Measurements from ENCODE around the gene RMDN2. TPM values are rescaled to one million over a fixed set of nuclear protein-coding genes. Genes with fewer than 3 reads are reported as not detected.
A peak's percentile ranks its signal among the peaks of the same experiment; 100 is the strongest.

Gene RMDN2
- total and polyA plus RNA-seq, 10 donors: 10.8 to 57.1 (median 29.6) TPM

DNA sequence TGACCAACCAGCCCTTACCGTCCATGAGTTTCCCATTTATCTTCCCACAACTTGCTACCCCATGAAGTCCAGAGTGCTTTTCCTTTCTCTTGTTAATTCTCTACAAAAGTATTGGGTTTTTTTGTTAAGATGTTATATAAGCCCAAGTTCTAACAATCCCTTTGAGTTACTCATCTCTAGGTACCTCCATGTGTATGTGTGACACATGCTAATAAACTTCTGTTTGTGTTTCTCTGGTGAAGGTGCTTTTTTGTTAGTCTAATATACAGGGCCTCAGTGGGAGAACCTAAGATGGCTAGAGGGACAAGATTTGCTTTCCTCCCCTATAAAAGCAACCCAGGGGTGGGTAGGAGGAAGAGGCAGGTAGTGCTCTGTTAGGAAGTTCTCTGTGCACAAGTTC lies 31.8 kb upstream of the RMDN2 start:
- H3K27me3 ChIP-seq (replicated peaks in 1 of 7): no peaks in the 10 kb centered on the region
- H3K36me3 ChIP-seq: no peaks in the 10 kb centered on the region
- TF ChIP-seq POLR2A (IDR thresholded peaks at IDR 0.05) (no peak), POLR2AphosphoS5 (IDR thresholded peaks at IDR 0.05) (no peak)
- TF ChIP-seq, protein P1, sequence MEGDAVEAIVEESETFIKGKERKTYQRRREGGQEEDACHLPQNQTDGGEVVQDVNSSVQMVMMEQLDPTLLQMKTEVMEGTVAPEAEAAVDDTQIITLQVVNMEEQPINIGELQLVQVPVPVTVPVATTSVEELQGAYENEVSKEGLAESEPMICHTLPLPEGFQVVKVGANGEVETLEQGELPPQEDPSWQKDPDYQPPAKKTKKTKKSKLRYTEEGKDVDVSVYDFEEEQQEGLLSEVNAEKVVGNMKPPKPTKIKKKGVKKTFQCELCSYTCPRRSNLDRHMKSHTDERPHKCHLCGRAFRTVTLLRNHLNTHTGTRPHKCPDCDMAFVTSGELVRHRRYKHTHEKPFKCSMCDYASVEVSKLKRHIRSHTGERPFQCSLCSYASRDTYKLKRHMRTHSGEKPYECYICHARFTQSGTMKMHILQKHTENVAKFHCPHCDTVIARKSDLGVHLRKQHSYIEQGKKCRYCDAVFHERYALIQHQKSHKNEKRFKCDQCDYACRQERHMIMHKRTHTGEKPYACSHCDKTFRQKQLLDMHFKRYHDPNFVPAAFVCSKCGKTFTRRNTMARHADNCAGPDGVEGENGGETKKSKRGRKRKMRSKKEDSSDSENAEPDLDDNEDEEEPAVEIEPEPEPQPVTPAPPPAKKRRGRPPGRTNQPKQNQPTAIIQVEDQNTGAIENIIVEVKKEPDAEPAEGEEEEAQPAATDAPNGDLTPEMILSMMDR (IDR thresholded peaks at IDR 0.05 in 8 of 11, conservative IDR thresholded peaks at IDR 0.05 in 3 of 11): no peak
- H3K4me3 ChIP-seq: no peak overlapping the region
- 76 to 94% (median 86%) methylated on average over 1 of the region's 1 CpG for WGBS, 5 donors
- no peaks in the 10 kb centered on the region for H3K9me3 ChIP-seq
- no peak for DNase-seq
- H3K27ac ChIP-seq: peak overlapping the region in 3 of 8 donors; percentile 48 to 63 (median 54)
- H3K4me1 ChIP-seq: peaks cover 15 to 55% (median 38%) of the 10 kb centered on the region in 6 donors
- intact Hi-C loops (cut with DNase I; ENCODE audit: low total_unique reads): loop anchor here (10.0 kb wide), 1 partner anchor 221 kb away; no protein-coding TSS in a partner anchor

DNA sequence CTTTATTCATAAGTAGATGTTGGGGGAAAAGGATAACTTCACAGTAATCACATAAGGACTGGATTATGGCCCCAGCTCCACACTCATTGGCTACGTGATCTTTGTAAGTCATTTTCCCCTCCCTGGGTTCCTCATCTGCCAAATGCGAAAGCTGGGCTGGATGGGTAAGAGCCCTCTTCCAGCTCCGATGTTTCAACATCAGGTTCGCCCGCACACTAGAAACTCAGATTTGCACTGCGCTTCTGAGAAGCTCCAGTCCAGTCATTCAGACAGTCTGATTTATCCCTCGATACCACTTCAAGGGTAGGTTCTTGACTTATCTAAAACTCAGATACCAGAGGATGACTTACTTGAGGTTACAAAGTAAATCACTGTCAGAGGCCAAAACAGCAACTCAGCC lies 31.0 kb upstream of the RMDN2 start:
- H3K27me3 ChIP-seq (replicated peaks in 1 of 7): no peaks in the 10 kb centered on the region
- TF ChIP-seq, protein P1 (IDR thresholded peaks at IDR 0.05 in 8 of 11, conservative IDR thresholded peaks at IDR 0.05 in 3 of 11): no peak
- TF ChIP-seq POLR2A (IDR thresholded peaks at IDR 0.05) (no peak), POLR2AphosphoS5 (IDR thresholded peaks at IDR 0.05) (no peak)
- H3K36me3 ChIP-seq: no peaks in the 10 kb centered on the region
- 91 to 95% (median 93%) methylated on average over 7 of the region's 7 CpGs for WGBS, 5 donors
- H3K4me1 ChIP-seq: peaks cover 15 to 55% (median 38%) of the 10 kb centered on the region in 6 donors
- no peak overlapping the region for H3K27ac ChIP-seq
- no peak for DNase-seq
- no peak overlapping the region for H3K4me3 ChIP-seq
- no peaks in the 10 kb centered on the region for H3K9me3 ChIP-seq
- intact Hi-C loops (cut with DNase I; ENCODE audit: low total_unique reads): loop anchor here (10.0 kb wide), 1 partner anchor 221 kb away; no protein-coding TSS in a partner anchor

- Histone ChIP-seq H3K4me3 (no peak overlapping the region), H3K27me3 (replicated peaks in 1 of 7) (no peaks in the 10 kb centered on the region), H3K4me1 (peaks cover 15 to 55% (median 38%) of the 10 kb centered on the region in 6 donors), H3K9me3 (no peaks in the 10 kb centered on the region), H3K27ac (no peak overlapping the region), H3K36me3 (no peaks in the 10 kb centered on the region)
- intact Hi-C loops (cut with DNase I; ENCODE audit: low total_unique reads): loop anchor here (10.0 kb wide), 1 partner anchor 220 kb away; no protein-coding TSS in a partner anchor
- 64 to 84% (median 75%) methylated on average over 4 of the region's 4 CpGs for WGBS, 5 donors
- no peak for DNase-seq
- TF ChIP-seq POLR2A (IDR thresholded peaks at IDR 0.05): no peak
- no peak for TF ChIP-seq POLR2AphosphoS5 (IDR thresholded peaks at IDR 0.05)
- TF ChIP-seq, protein P1 (IDR thresholded peaks at IDR 0.05 in 8 of 11, conservative IDR thresholded peaks at IDR 0.05 in 3 of 11): no peak
These were observed 30.5 kb upstream of the RMDN2 start for GRCh38 chr2:37894601-37895000.

GRCh38 chr2:37895140-37895539 lies 29.9 kb upstream of the RMDN2 start:
- 50 to 67% (median 59%) methylated on average over 3 of the region's 3 CpGs for WGBS, 5 donors
- no peak for DNase-seq
- Histone ChIP-seq H3K4me3 (no peak overlapping the region), H3K27me3 (replicated peaks in 1 of 7) (no peaks in the 10 kb centered on the region), H3K36me3 (no peaks in the 10 kb centered on the region), H3K27ac (peak overlapping the region in 3 of 8 donors; percentile 16 to 38 (median 23)), H3K4me1 (peaks cover 15 to 55% (median 38%) of the 10 kb centered on the region in 6 donors), H3K9me3 (no peaks in the 10 kb centered on the region)
- TF ChIP-seq POLR2AphosphoS5 (IDR thresholded peaks at IDR 0.05) (no peak), POLR2A (IDR thresholded peaks at IDR 0.05) (no peak)
- TF ChIP-seq, protein P1 (IDR thresholded peaks at IDR 0.05 in 8 of 11, conservative IDR thresholded peaks at IDR 0.05 in 3 of 11): no peak
- intact Hi-C loops (cut with DNase I; ENCODE audit: low total_unique reads): loop anchor here (10.0 kb wide), 1 partner anchor 220 kb away; no protein-coding TSS in a partner anchor
